Measurements from ENCODE around the gene RPTN. TPM values are rescaled to one million over a fixed set of nuclear protein-coding genes. Genes with fewer than 3 reads are reported as not detected.

The RPTN gene
- total RNA-seq, 2 experiments from 2014 or later, result not detected

- Mint-ChIP-seq H3K27ac (no peak overlapping the region), H3K36me3 (ENCODE audit: low read depth) (no peaks in the 10 kb centered on the region), H3K4me1 (ENCODE audit: low read depth) (no peaks in the 10 kb centered on the region), H3K4me3 (no peak overlapping the region), H3K27me3 (peaks cover 6% of the 10 kb centered on the region), H3K9me3 (no peaks in the 10 kb centered on the region)
- ATAC-seq (no peak), DNase-seq (no peak)
- TF ChIP-seq CTCF (IDR thresholded peaks at IDR 0.05), result no peak
- intact Hi-C loops (cut with micrococcal nuclease), result no loop called here
- POLR2A ChIA-PET, result interaction anchor here (1.0 kb wide), 1 partner anchor 11 kb away, joined by 3 read pairs; no protein-coding TSS in a partner anchor
- CTCF ChIA-PET, result interaction anchor here (1.4 to 11.9 kb wide), 2 partner anchors 9 to 129 kb away, joined by 7 to 315 read pairs; no protein-coding TSS in a partner anchor
These were observed 20.5 kb upstream of the RPTN start for GRCh38 chr1:152179566-152179965.

- ChIA-PET CTCF (interaction anchor here (2.1 to 3.3 kb wide), 2 partner anchors 15 to 18 kb away, joined by 11 read pairs; no protein-coding TSS in a partner anchor), POLR2A (no interaction called here)
- Mint-ChIP-seq H3K4me3 (no peak overlapping the region), H3K27me3 (peaks cover 3% of the 10 kb centered on the region), H3K4me1 (ENCODE audit: low read depth) (peaks cover 7% of the 10 kb centered on the region), H3K9me3 (no peaks in the 10 kb centered on the region), H3K36me3 (ENCODE audit: low read depth) (no peaks in the 10 kb centered on the region), H3K27ac (no peak overlapping the region)
- no peak for DNase-seq
- intact Hi-C loops (cut with micrococcal nuclease), result no loop called here
- no peak for TF ChIP-seq CTCF (IDR thresholded peaks at IDR 0.05)
- no peak for ATAC-seq
These were observed 11.4 kb upstream of the RPTN start for GRCh38 chr1:152170287-152170905.

- H3K27me3 Mint-ChIP-seq, result peaks cover 4% of the 10 kb centered on the region
- POLR2A ChIA-PET, result no interaction called here
- ATAC-seq, result no peak
- no peaks in the 10 kb centered on the region for H3K36me3 Mint-ChIP-seq (ENCODE audit: low read depth)
- intact Hi-C loops (cut with micrococcal nuclease), result no loop called here
- DNase-seq, result no peak
- no peak for TF ChIP-seq CTCF (IDR thresholded peaks at IDR 0.05)
- H3K27ac Mint-ChIP-seq, result no peak overlapping the region
- no peaks in the 10 kb centered on the region for H3K9me3 Mint-ChIP-seq
- CTCF ChIA-PET, result interaction anchor here (2.1 to 3.3 kb wide), 2 partner anchors 16 to 19 kb away, joined by 11 read pairs; no protein-coding TSS in a partner anchor
- H3K4me3 Mint-ChIP-seq, result no peak overlapping the region
- H3K4me1 Mint-ChIP-seq (ENCODE audit: low read depth), result peaks cover 8% of the 10 kb centered on the region
These were observed 10.5 kb upstream of the RPTN start for GRCh38 chr1:152169366-152170025.

- no peak overlapping the region for H3K4me3 Mint-ChIP-seq
These were observed 9.5 kb upstream of the RPTN start for GRCh38 chr1:152168535-152168868.

More at GRCh38 chr1:152168535-152168868, 9.5 kb upstream of the RPTN start:
- ATAC-seq, result no peak
- DNase-seq, result no peak
- Mint-ChIP-seq H3K27me3 (peaks cover 4% of the 10 kb centered on the region), H3K27ac (no peak overlapping the region), H3K36me3 (ENCODE audit: low read depth) (no peaks in the 10 kb centered on the region), H3K4me1 (ENCODE audit: low read depth) (peaks cover 8% of the 10 kb centered on the region), H3K9me3 (no peaks in the 10 kb centered on the region)
- TF ChIP-seq CTCF (IDR thresholded peaks at IDR 0.05), result no peak
- ChIA-PET POLR2A (interaction anchor here (0.6 kb wide), 1 partner anchor 11 kb away, joined by 3 read pairs; no protein-coding TSS in a partner anchor), CTCF (interaction anchor here (1.4 to 2.1 kb wide), 2 partner anchors 17 to 19 kb away, joined by 4 to 11 read pairs; no protein-coding TSS in a partner anchor)
- intact Hi-C loops (cut with micrococcal nuclease), result no loop called here

Data from activated CD8-positive, alpha-beta T cell treated with anti-CD3 and anti-CD28 coated beads for 36 hours (primary cell).